Upper lobe of right lung (tissue), 1 donor: ENCODE measurements around the gene CD300LG. TPM values are rescaled to one million over a fixed set of nuclear protein-coding genes. Genes with fewer than 3 reads are reported as not detected.
A peak's percentile ranks its signal among the peaks of the same experiment; 100 is the strongest.

Source experiments
- ATAC-seq: fragments of 200-7000 bp; cut with Tn5 transposase; one replicate; pipeline ENCODE4 v1.9.1; 2020; ENCODE audit warnings: mild to moderate bottlenecking, moderate library complexity
- DNase-seq: peaks from one replicate; pipeline ENCODE4 v3.0.0-alpha.2; 2020
- H3K27ac ChIP-seq: fragments of 200-600 bp; one replicate; pipeline ENCODE4 v1.8.0; 2022
- H3K27me3 ChIP-seq: fragments of 200-600 bp; one replicate; pipeline ENCODE4 v1.8.0; 2022; ENCODE audit warnings: mild to moderate bottlenecking
- H3K36me3 ChIP-seq: fragments of 200-600 bp; one replicate; pipeline ENCODE4 v1.8.0; 2022
- H3K4me1 ChIP-seq: fragments of 200-600 bp; one replicate; pipeline ENCODE4 v1.8.0; 2022
- H3K4me3 ChIP-seq: fragments of 200-600 bp; one replicate; pipeline ENCODE4 v1.8.0; 2022; ENCODE audit warnings: mild to moderate bottlenecking
- H3K9me3 ChIP-seq: fragments of 200-600 bp; one replicate; pipeline ENCODE4 v1.8.0; 2022
- CTCF ChIP-seq: fragments of 200-600 bp; IDR thresholded peaks from one replicate; pipeline ENCODE4 v1.8.0; 2022; ENCODE audit warnings: antibody characterized with exemption
- intact Hi-C: fragments of 100-400 bp; cut with DNase I; formaldehyde crosslinking; loops from one replicate; pipeline ENCODE4 v1.11.0; 2022
- total RNA-seq: library from RNA; stranded (reverse); fragmentation: NEBNext Ultra II Directional; extraction: Animal tissue kit (Norgen Biotek cat#: 25700); gene quantifications from one replicate; pipeline ENCODE4 v1.2.1, GENCODE V29; 2021
- donor health status: DM: no; HTN: yes; CAD: no; lungs with severe emphysema.

The CD300LG gene
- total RNA-seq, 1 donor from 2014 or later: 0.81 TPM

DNA sequence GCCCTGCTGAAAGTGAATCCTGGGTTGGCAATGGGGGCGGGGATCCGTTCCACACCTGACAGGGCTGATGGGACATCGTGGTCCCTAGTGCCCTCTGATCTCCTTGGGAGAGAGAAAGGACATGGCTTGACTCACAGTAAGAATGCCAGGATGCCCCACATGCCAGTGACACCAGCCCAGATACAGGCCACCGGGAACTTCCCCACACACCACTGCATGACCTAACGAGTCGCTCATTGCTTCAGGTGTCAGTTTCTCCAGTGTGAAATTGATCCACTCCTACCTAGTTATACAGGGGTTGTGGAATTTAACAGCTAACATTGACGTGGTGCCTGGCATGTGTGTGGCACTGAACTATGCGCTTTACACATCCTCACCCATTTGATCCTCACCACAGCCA, 7.5 kb downstream of the CD300LG start:
- Histone ChIP-seq H3K9me3 (no peaks in the 10 kb centered on the region), H3K4me3 (no peak overlapping the region), H3K27me3 (peaks cover 9% of the 10 kb centered on the region), H3K4me1 (peaks cover 5% of the 10 kb centered on the region), H3K36me3 (no peaks in the 10 kb centered on the region), H3K27ac (no peak overlapping the region)
- ATAC-seq: no peak
- intact Hi-C loops: no loop called here
- no peak for TF ChIP-seq CTCF
- DNase-seq: peak; percentile 37

DNA sequence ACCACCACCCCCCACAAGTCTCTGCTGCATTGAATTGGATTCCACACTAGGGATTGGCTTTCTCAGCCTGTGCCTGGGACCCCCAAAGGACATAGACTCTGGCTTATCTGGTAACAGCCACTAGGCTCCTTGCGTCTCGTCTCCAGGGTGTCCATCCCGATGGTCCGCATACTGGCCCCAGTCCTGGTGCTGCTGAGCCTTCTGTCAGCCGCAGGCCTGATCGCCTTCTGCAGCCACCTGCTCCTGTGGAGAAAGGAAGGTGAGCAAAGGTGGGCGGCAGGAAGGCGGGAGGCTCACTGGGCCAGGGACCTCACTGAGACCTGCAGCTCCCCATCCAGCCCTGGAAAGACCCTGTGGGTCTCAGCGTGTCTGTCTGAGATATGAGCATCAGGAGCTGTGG, 8.1 kb downstream of the CD300LG start:
- peak; percentile 58 for DNase-seq
- no peak for ATAC-seq
- Histone ChIP-seq H3K27ac (no peak overlapping the region), H3K9me3 (no peaks in the 10 kb centered on the region), H3K27me3 (peaks cover 9% of the 10 kb centered on the region), H3K4me3 (no peak overlapping the region), H3K4me1 (peaks cover 5% of the 10 kb centered on the region), H3K36me3 (no peaks in the 10 kb centered on the region)
- intact Hi-C loops: no loop called here
- TF ChIP-seq CTCF: no peak

DNA sequence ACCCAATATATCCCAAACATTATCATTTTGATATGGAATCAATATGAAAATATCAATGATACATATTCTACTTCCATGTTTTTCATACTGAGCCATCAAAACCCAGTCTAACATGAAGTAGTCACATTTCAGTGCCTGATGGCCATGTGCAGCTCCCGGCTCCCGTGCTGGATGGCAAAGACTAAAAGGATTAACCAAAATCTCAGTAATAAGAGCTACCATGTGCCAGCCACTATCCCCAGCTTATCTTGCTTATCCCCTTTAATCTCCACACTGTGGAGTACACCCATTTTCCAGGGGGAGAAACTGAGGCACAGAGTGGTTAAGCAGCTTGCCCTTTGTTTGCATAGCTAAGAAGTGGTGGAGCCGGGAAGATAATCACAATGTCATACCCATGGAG, 9.2 kb downstream of the CD300LG start:
- Histone ChIP-seq H3K9me3 (no peaks in the 10 kb centered on the region), H3K4me3 (no peak overlapping the region), H3K27me3 (peaks cover 9% of the 10 kb centered on the region), H3K4me1 (peaks cover 5% of the 10 kb centered on the region), H3K36me3 (no peaks in the 10 kb centered on the region), H3K27ac (no peak overlapping the region)
- DNase-seq (peak; percentile 4), ATAC-seq (no peak)
- TF ChIP-seq CTCF: no peak
- intact Hi-C loops: no loop called here

GRCh38 chr17:43857141-43857540, 10.2 kb downstream of the CD300LG start:
- no peaks in the 10 kb centered on the region for H3K9me3 ChIP-seq
- peaks cover 5% of the 10 kb centered on the region for H3K4me1 ChIP-seq
- no peak for TF ChIP-seq CTCF
- H3K27ac ChIP-seq: no peak overlapping the region
- peaks cover 4% of the 10 kb centered on the region for H3K27me3 ChIP-seq
- ATAC-seq: no peak
- intact Hi-C loops: no loop called here
- H3K4me3 ChIP-seq: no peak overlapping the region
- H3K36me3 ChIP-seq: no peaks in the 10 kb centered on the region
- peak; percentile 45 for DNase-seq

DNA sequence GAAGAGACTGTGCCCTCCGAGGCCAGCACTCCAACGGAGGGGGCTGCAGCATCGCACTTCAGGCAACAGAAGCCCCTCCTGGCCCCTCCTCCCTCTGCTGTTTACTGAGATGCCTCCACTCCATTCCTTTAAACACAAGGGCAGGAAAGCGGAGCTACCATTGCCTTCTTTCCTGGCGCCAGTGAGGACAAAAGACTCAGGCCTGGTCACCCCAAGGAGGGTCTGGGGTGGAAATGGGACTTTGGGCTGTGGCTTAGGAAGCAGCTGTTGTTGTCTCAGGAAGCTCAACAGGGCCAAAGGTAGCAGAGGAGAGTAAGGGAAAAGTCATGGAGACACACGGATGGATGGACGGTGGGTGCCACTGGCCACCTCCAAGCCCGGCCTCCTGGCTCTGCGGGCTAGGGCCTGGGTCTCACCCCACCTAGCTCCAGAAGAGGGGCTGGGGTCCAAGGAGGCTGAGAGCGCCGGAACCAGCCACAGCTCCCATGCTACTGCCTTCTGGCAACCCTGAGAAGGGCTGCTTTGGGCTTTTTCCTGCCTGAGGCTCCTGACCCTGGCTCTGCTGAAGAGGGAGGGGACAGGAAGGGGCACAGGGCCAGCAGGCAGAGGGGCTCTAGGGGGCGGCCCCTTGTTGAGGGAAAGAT, 11.1 kb downstream of the CD300LG start:
- intact Hi-C loops: no loop called here
- H3K27ac ChIP-seq: no peak overlapping the region
- peak; percentile 46 for DNase-seq
- H3K36me3 ChIP-seq: no peaks in the 10 kb centered on the region
- no peak for TF ChIP-seq CTCF
- H3K27me3 ChIP-seq: peaks cover 4% of the 10 kb centered on the region
- H3K4me1 ChIP-seq: peaks cover 5% of the 10 kb centered on the region
- H3K9me3 ChIP-seq: no peaks in the 10 kb centered on the region
- no peak for ATAC-seq
- no peak overlapping the region for H3K4me3 ChIP-seq
